Gastroesophageal sphincter (tissue), 4 donors: Measurements from ENCODE around the gene SLC17A9. TPM values are rescaled to one million over a fixed set of nuclear protein-coding genes. Genes with fewer than 3 reads are reported as not detected.

Source experiments
- ATAC-seq: fragments of 150-250 bp; one replicate; pipeline ENCODE4 v1.9.1; 2016; ENCODE audit warnings: mild to moderate bottlenecking, moderate library complexity
- H3K27ac ChIP-seq, 4 donors: fragments of 200-600 bp; sonication (generic) in 3 of 4; 1 replicate in 3 of 4; 2 replicates in 1 of 4; pipeline ENCODE4 v1.5.1; 2016 to 2019
- H3K27me3 ChIP-seq: fragments of 200-600 bp; sonication (generic); one replicate; pipeline ENCODE4 v1.5.1; 2019
- H3K36me3 ChIP-seq, 2 donors: fragments of 200-600 bp; sonication (generic); one replicate each; pipeline ENCODE4 v1.5.1; 2019; ENCODE audit warnings: control low read depth in 1 of 2
- H3K4me1 ChIP-seq, 3 donors: fragments of 200-600 bp; sonication (generic); 1 replicate in 2 of 3; 2 replicates in 1 of 3; pipeline ENCODE4 v1.5.1; 2016 to 2019; ENCODE audit warnings: control low read depth in 2 of 3
- H3K4me3 ChIP-seq, 2 donors: fragments of 200-600 bp; sonication (generic); one replicate each; pipeline ENCODE4 v1.5.1; 2019; ENCODE audit warnings: mild to moderate bottlenecking in 1 of 2, moderate library complexity in 1 of 2
- H3K9me3 ChIP-seq, 3 donors: fragments of 200-600 bp; sonication (generic); one replicate each; pipeline ENCODE4 v1.5.1; 2017 to 2019; ENCODE audit warnings: control low read depth in 2 of 3
- EP300 ChIP-seq: sonication (generic); formaldehyde crosslinking; IDR thresholded peaks from one replicate; pipeline ENCODE4 v1.6.1; 2017; ENCODE audit warnings: antibody characterized with exemption, mild to moderate bottlenecking
- POLR2A ChIP-seq, 2 donors: fragments of 450-650 bp; IDR thresholded peaks; one replicate each; pipeline ENCODE4 v1.6.1; 2017; ENCODE audit warnings: antibody characterized with exemption in 2 of 2, mild to moderate bottlenecking in 2 of 2, moderate library complexity in 1 of 2
- POLR2AphosphoS5 ChIP-seq: sonication (generic); formaldehyde crosslinking; IDR thresholded peaks from one replicate; pipeline ENCODE4 v1.6.1; 2017; ENCODE audit warnings: antibody characterized with exemption
- WGBS, 2 donors: methylation state at CpG; one replicate each; pipeline ENCODE4 v1.1.5; 2018; ENCODE audit warnings: low coverage in 1 of 2; 5-methylcytosine and 5-hydroxymethylcytosine counted together
- total RNA-seq, 4 donors: library from RNA; depleted of rRNA; stranded (reverse); fragments of >200 nt; gene quantifications; one replicate each; pipeline ENCODE4 v1.1.0, GENCODE V29; 2016
- TF ChIP-seq, protein P1 (sequence below), 4 experiments: fragments of 200-600 bp in 2 of 4; fragments of 450-650 bp in 2 of 4; sonication (generic) in 1 of 4; IDR thresholded peaks; one replicate each; pipeline ENCODE4 v1.5.1; 2017 to 2019; ENCODE audit warnings: antibody characterized with exemption in 4 of 4, mild to moderate bottlenecking in 2 of 4, moderate library complexity in 2 of 4

Gene SLC17A9
- total RNA-seq, 4 donors from 2014 or later, result 1.3 to 4.6 (median 2.8) TPM

DNA sequence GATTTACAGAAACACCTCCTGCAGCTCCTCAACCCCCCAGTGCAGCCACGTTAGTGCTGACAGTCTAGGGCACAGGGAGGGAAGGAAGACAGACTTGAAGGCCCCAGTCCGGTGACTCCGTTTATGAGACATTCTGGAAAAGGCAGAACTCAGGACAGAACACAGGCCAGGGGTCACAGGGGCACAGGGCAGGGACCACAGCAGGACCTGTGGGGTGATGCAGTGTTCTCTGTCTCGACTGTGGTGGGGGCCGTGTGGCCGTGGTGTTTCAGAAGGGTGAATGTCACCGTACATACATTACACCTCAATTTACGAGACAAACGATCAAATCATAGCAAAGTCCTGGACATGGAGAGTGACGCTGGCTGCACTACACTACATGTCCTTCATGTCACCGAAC is 43.0 kb downstream of the SLC17A9 start:
- Histone ChIP-seq H3K36me3 (no peaks in the 10 kb centered on the region), H3K4me3 (no peak overlapping the region), H3K27ac (no peak overlapping the region), H3K9me3 (peaks cover 0 to 10% (median 0%) of the 10 kb centered on the region in 3 donors), H3K27me3 (peaks cover 96% of the 10 kb centered on the region), H3K4me1 (no peaks in the 10 kb centered on the region)
- TF ChIP-seq, protein P1, sequence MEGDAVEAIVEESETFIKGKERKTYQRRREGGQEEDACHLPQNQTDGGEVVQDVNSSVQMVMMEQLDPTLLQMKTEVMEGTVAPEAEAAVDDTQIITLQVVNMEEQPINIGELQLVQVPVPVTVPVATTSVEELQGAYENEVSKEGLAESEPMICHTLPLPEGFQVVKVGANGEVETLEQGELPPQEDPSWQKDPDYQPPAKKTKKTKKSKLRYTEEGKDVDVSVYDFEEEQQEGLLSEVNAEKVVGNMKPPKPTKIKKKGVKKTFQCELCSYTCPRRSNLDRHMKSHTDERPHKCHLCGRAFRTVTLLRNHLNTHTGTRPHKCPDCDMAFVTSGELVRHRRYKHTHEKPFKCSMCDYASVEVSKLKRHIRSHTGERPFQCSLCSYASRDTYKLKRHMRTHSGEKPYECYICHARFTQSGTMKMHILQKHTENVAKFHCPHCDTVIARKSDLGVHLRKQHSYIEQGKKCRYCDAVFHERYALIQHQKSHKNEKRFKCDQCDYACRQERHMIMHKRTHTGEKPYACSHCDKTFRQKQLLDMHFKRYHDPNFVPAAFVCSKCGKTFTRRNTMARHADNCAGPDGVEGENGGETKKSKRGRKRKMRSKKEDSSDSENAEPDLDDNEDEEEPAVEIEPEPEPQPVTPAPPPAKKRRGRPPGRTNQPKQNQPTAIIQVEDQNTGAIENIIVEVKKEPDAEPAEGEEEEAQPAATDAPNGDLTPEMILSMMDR (IDR thresholded peaks at IDR 0.05), result no peak
- TF ChIP-seq POLR2A (IDR thresholded peaks at IDR 0.05) (no peak), POLR2AphosphoS5 (no peak), EP300 (no peak)
- 63% methylated on average over 9 of the region's 11 CpGs; no CpG with 5 or more reads in 1 of the 2 donors for WGBS, 2 donors
- no peak for ATAC-seq

DNA sequence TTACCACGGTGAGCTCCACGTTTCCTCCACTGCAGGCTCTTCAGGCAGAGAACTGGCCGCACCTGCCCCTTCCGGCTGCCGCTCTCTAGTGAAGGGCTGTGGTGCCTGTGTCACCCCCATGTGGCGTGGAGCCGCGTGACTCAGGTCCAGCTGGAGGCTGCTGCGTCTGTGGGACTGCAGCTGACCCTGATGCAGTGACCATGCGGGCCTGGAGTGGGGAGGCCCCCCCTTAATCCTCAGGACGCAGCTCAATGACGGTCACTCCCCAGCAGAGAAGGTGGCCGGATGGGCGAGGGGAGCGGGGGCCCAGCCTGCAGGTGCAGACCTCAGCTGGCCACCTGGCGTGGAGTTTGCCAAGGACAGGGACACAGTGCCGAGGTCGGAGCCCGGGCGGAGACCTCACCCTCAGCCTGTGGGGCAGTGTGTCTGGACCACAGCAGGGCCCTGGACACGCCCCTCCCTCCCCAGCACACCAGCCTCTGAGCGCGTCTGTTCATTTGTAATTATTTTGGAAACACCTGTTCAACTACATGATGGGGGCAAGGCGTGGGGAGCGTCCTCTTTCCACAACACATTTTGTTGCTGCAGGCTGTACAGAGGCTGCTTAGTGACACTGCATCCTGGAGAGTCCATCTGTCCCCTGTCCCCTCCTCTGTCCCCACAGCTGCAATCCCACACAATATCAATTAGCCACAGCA is 43.5 kb downstream of the SLC17A9 start:
- Histone ChIP-seq H3K4me1 (no peaks in the 10 kb centered on the region), H3K4me3 (no peak overlapping the region), H3K27me3 (peaks cover 96% of the 10 kb centered on the region), H3K27ac (no peak overlapping the region), H3K36me3 (no peaks in the 10 kb centered on the region), H3K9me3 (peaks cover 0 to 10% (median 0%) of the 10 kb centered on the region in 3 donors)
- WGBS, 2 donors, result 50% methylated on average over 4 of the region's 25 CpGs; no CpG with 5 or more reads in 1 of the 2 donors
- no peak for ATAC-seq
- TF ChIP-seq POLR2AphosphoS5 (no peak), EP300 (no peak), POLR2A (IDR thresholded peaks at IDR 0.05) (no peak)
- TF ChIP-seq, protein P1 (IDR thresholded peaks at IDR 0.05), result no peak

DNA sequence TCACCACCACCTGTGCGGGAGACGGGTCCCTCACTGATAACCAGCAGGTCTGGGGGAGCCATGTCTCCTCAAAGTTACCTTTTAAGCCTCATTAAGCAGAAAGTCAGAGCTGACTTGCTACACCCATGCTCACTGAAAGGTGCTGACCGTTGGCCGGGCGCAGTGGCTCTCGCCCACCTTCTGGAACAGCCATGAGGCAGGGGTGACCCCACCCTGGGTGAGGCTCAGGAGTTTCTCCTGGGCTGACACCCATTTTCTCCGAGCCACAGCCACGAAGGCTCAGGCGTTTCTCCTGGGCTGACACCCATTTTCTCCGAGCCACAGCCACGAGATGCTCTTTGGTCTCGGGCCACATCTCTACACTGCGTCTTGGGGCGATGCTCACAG is 44.1 kb downstream of the SLC17A9 start:
- peaks cover 96% of the 10 kb centered on the region for H3K27me3 ChIP-seq

DNA sequence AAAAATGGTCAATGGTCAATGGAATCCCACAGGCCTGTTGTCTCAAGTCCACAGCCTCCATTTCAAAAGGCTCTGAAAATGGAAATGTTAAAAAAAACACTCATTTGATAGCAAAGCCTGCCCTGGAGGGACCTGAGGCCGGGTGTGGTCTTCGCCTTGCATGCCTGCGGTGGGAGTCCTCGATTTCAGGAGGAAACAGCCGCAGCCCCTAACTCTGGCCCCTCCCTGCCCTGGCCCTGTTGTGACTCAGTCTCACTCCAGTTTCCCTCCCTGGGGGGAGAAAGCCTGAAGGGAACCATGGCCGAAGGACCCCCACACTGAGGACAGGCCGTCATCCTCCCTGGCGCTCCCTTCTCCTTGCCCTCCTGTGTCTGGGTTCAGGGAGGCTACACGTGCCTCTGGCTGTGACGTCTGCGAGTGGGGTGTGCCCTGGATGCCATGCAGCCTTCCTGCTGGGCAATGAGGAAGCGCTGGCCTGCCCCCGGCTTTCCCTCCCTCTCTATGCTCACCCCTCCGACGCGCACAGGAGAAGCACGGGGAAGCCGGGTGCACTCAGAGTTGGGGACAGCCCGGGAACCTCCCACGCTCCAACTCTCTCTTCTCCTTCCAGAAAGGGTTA is 45.0 kb downstream of the SLC17A9 start:
- peaks cover 97% of the 10 kb centered on the region for H3K27me3 ChIP-seq
- H3K9me3 ChIP-seq, result peaks cover 0 to 10% (median 0%) of the 10 kb centered on the region in 3 donors
- no peaks in the 10 kb centered on the region for H3K36me3 ChIP-seq
- 11% methylated on average over 3 of the region's 20 CpGs; no CpG with 5 or more reads in 1 of the 2 donors for WGBS, 2 donors
- no peaks in the 10 kb centered on the region for H3K4me1 ChIP-seq
- TF ChIP-seq EP300 (no peak), POLR2A (IDR thresholded peaks at IDR 0.05) (no peak), POLR2AphosphoS5 (no peak)
- TF ChIP-seq, protein P1 (IDR thresholded peaks at IDR 0.05), result no peak
- no peak overlapping the region for H3K27ac ChIP-seq
- H3K4me3 ChIP-seq, result no peak overlapping the region
- ATAC-seq, result no peak

More for the DNA sequence above, 44.1 kb downstream of the SLC17A9 start:
- Histone ChIP-seq H3K4me1 (no peaks in the 10 kb centered on the region), H3K36me3 (no peaks in the 10 kb centered on the region), H3K9me3 (peaks cover 0 to 10% (median 0%) of the 10 kb centered on the region in 3 donors), H3K4me3 (no peak overlapping the region), H3K27ac (no peak overlapping the region)
- ATAC-seq, result no peak
- 88 to 90% methylated on average over 3 to 4 of the region's 14 CpGs for WGBS, 2 donors
- no peak for TF ChIP-seq POLR2AphosphoS5
- TF ChIP-seq, protein P1 (IDR thresholded peaks at IDR 0.05), result no peak
- TF ChIP-seq POLR2A (IDR thresholded peaks at IDR 0.05), result no peak
- no peak for TF ChIP-seq EP300
